ENCODE measurements around the gene C3orf70. TPM values are rescaled to one million over a fixed set of nuclear protein-coding genes. Genes with fewer than 3 reads are reported as not detected.

The C3orf70 gene, protein sequence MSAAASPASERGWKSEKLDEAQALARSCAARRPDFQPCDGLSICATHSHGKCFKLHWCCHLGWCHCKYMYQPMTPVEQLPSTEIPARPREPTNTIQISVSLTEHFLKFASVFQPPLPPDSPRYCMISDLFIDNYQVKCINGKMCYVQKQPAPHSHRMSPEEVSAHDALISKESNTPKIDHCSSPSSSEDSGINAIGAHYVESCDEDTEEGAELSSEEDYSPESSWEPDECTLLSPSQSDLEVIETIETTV
- total RNA-seq (not detected), polyA plus RNA-seq (not detected)

DNA sequence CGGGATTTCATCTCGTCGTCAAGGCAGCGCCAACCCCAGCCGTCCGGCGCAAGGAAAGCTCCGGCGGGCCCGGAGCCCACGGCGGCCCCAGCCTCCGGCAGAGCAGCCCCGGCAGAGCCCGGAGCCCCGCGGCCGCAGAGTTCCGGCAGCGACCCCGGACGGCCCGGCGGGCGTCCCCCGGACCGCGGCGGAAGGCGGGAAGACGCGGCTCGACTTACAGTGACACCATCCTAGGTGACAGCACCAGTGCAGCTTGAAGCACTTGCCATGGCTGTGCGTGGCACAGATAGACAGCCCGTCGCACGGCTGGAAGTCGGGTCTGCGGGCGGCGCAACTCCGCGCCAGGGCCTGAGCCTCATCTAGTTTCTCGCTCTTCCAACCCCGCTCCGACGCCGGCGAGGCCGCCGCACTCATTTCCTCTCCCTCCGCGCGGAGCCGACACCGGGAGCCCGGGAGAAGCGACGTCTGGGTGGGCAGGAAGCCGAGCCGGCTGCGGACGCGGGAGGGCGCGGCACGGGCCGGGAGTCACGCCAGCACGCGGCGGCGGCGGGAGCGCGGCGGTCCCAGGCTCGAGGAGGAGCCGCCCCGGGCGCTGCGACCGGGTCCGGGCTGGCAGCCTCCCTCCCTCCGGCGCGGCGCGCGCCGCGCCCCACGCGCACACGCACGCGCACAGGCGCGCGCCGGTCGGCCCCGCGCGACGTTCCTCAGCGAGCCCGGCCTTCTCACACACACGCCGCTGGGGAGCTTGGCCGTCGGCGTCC, at the start of gene C3orf70:
Gene C3orf70, minus strand, starts transcription at position 651 of the 761 bp plus-strand sequence. Its CDS starts 237 bp downstream, at position 414.
- Histone ChIP-seq H3K27me3 (ENCODE audit: insufficient read depth, low read length) (peaks cover 18% of the 10 kb centered on the region), H3K36me3 (ENCODE audit: insufficient read depth, low read length) (no peaks in the 10 kb centered on the region), H3K4me1 (ENCODE audit: insufficient read depth, low read length) (peaks cover 4% of the 10 kb centered on the region), H3K27ac (ENCODE audit: low read depth, low read length) (no peak within 1 kb of the TSS), H3K9me3 (ENCODE audit: control insufficient read depth in 1 of 2, low read length in 2 of 2) (no peaks in the 10 kb centered on the region), H3K4me3 (ENCODE audit: low read length in 2 of 2) (peak within 1 kb of the TSS in 1 of 2 donors; percentile 24)
- Mint-ChIP-seq H3K36me3 (no peaks in the 10 kb centered on the region), H3K27ac (no peak within 1 kb of the TSS), H3K9me3 (no peaks in the 10 kb centered on the region), H3K4me1 (peaks cover 0 to 4% (median 3%) of the 10 kb centered on the region in 4 donors), H3K4me3 (peak within 1 kb of the TSS; percentile 71 to 87 (median 82)), H3K27me3 (peaks cover 21 to 22% of the 10 kb centered on the region in 2 donors)
- intact Hi-C loops (cut with micrococcal nuclease) = no loop called here
- POLR2A ChIA-PET (ENCODE audit: partially characterized antibody) = no interaction called here
- peak in 3 of 5 donors; percentile 5 to 12 (median 12) for DNase-seq
- CTCF ChIA-PET (ENCODE audit: partially characterized antibody) = interaction anchor here (1.3 kb wide), 1 partner anchor 10 kb away, joined by 4 read pairs; no protein-coding TSS in a partner anchor

DNA sequence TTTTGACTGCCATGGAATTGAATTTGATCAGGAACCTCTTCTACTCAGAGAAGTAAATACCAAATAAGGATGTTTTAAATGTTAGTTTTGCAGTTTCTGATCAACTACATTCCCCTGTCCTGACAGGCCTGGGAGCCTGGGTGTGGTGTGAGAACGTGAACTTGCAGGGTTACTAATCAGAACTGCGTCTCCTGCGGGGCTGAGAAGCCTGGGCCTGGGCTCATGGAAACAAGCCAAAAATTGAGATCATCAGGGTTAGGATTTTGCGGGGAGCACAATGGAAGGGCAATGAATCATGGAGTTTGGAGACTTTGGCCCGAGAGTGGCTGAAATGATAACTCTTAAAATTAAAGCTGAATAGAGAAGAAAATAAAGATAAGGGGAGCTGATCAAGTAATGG, 47.8 kb upstream of the C3orf70 start:
- Histone ChIP-seq H3K27me3 (ENCODE audit: insufficient read depth, low read length) (no peaks in the 10 kb centered on the region), H3K27ac (ENCODE audit: low read depth, low read length) (no peak overlapping the region), H3K9me3 (ENCODE audit: control insufficient read depth in 1 of 2, low read length in 2 of 2) (no peaks in the 10 kb centered on the region), H3K4me3 (ENCODE audit: low read length in 2 of 2) (no peak overlapping the region), H3K36me3 (ENCODE audit: insufficient read depth, low read length) (no peaks in the 10 kb centered on the region), H3K4me1 (ENCODE audit: insufficient read depth, low read length) (no peaks in the 10 kb centered on the region)
- DNase-seq = no peak
- H3K27me3 Mint-ChIP-seq = peaks cover under 1 to 1% of the 10 kb centered on the region in 2 donors
- intact Hi-C loops (cut with micrococcal nuclease) = no loop called here
- ChIA-PET POLR2A (ENCODE audit: partially characterized antibody) (no interaction called here), CTCF (ENCODE audit: partially characterized antibody) (no interaction called here)
- H3K4me3 Mint-ChIP-seq = no peak overlapping the region
- H3K9me3 Mint-ChIP-seq = peaks cover 0 to 2% (median 0%) of the 10 kb centered on the region in 8 donors
- no peak overlapping the region for H3K27ac Mint-ChIP-seq
- H3K36me3 Mint-ChIP-seq = peaks cover 0 to 19% of the 10 kb centered on the region in 2 donors
- H3K4me1 Mint-ChIP-seq = no peaks in the 10 kb centered on the region

DNA sequence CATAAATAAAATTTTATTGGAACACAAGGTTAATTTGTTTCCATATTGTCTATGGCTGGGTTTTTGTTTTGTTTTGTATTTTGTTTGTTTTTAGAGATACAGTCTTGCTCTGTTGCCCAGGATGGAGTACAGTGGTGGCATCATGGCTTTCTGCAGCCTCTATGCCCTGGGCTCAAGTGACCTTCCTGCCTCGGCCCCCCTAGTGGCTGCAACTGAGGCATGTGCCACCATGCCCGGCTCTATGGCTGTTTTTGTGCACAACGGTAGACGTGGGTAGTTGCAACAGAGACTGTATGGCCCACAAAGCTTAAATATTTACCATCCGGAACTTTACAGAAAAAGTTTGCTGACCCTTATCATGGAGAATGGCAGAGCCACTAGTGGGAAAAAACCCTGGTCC, 46.8 kb upstream of the C3orf70 start:
- ChIA-PET POLR2A (ENCODE audit: partially characterized antibody) (no interaction called here), CTCF (ENCODE audit: partially characterized antibody) (no interaction called here)
- intact Hi-C loops (cut with micrococcal nuclease) = no loop called here
- no peak overlapping the region for H3K4me3 ChIP-seq (ENCODE audit: low read length in 2 of 2)
- H3K4me1 ChIP-seq (ENCODE audit: insufficient read depth, low read length) = no peaks in the 10 kb centered on the region
- H3K36me3 ChIP-seq (ENCODE audit: insufficient read depth, low read length) = no peaks in the 10 kb centered on the region
- H3K4me3 Mint-ChIP-seq = no peak overlapping the region
- H3K9me3 ChIP-seq (ENCODE audit: control insufficient read depth in 1 of 2, low read length in 2 of 2) = no peaks in the 10 kb centered on the region
- no peak for DNase-seq
- no peaks in the 10 kb centered on the region for H3K27me3 ChIP-seq (ENCODE audit: insufficient read depth, low read length)
- no peak overlapping the region for H3K27ac Mint-ChIP-seq
- H3K9me3 Mint-ChIP-seq = peaks cover 0 to 11% (median 4%) of the 10 kb centered on the region in 8 donors
- H3K27me3 Mint-ChIP-seq = peaks cover 1 to 2% of the 10 kb centered on the region in 2 donors
- H3K36me3 Mint-ChIP-seq = peaks cover 2 to 19% of the 10 kb centered on the region in 2 donors
- H3K4me1 Mint-ChIP-seq = no peaks in the 10 kb centered on the region
- no peak overlapping the region for H3K27ac ChIP-seq (ENCODE audit: low read depth, low read length)

DNA sequence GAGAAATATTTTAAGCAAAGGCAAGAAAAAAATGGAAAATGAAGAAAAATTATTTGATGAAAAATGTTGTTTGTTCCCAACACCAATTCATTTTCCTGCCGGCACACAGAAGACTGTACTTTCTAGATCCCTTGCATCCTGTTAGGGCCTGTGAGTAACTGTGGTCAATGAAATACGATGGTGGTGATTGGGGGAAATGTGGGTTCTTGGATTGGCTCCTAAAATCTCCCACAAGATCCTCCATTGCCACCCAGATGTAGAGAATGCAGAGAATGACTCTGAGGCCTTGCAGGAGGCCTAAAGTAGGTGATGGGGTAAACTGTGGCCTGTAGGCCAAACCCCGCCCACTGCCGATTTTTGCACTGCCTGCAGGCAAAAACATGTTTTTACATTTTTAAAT, 46.3 kb upstream of the C3orf70 start:
- no peaks in the 10 kb centered on the region for H3K27me3 ChIP-seq (ENCODE audit: insufficient read depth, low read length)
- ChIA-PET CTCF (ENCODE audit: partially characterized antibody) (no interaction called here), POLR2A (ENCODE audit: partially characterized antibody) (no interaction called here)
- no peaks in the 10 kb centered on the region for H3K36me3 ChIP-seq (ENCODE audit: insufficient read depth, low read length)
- no peaks in the 10 kb centered on the region for H3K4me1 ChIP-seq (ENCODE audit: insufficient read depth, low read length)
- H3K27ac ChIP-seq (ENCODE audit: low read depth, low read length) = no peak overlapping the region
- H3K27ac Mint-ChIP-seq = no peak overlapping the region
- no peaks in the 10 kb centered on the region for H3K9me3 ChIP-seq (ENCODE audit: control insufficient read depth in 1 of 2, low read length in 2 of 2)
- peaks cover 1 to 2% of the 10 kb centered on the region in 2 donors for H3K27me3 Mint-ChIP-seq
- peaks cover 0 to 12% (median 4%) of the 10 kb centered on the region in 8 donors for H3K9me3 Mint-ChIP-seq
- no peak overlapping the region for H3K4me3 Mint-ChIP-seq
- peaks cover 2 to 19% of the 10 kb centered on the region in 2 donors for H3K36me3 Mint-ChIP-seq
- DNase-seq = no peak
- no peak overlapping the region for H3K4me3 ChIP-seq (ENCODE audit: low read length in 2 of 2)
- intact Hi-C loops (cut with micrococcal nuclease) = no loop called here
- no peaks in the 10 kb centered on the region for H3K4me1 Mint-ChIP-seq

DNA sequence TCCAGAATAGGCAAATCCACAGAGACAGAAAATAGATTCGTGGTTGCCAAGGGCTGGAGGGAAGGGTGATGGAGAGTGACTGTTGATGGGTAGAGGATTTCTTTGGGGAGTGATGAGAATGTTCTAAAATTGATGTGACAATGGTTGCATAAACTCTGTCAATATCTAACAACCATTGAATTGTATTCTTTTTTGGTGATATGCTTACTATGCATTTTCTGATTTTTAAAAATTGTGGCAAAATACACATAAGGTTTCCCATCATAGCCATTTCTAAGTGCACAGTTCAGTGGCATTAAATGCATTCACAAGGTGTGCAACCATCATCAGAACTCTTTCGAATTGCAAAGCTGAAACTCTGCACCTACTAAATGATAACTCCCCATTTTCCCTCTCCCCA, 44.2 kb upstream of the C3orf70 start:
- H3K27ac Mint-ChIP-seq = no peak overlapping the region
- Histone ChIP-seq H3K27me3 (ENCODE audit: insufficient read depth, low read length) (no peaks in the 10 kb centered on the region), H3K4me3 (ENCODE audit: low read length in 2 of 2) (no peak overlapping the region), H3K4me1 (ENCODE audit: insufficient read depth, low read length) (no peaks in the 10 kb centered on the region), H3K36me3 (ENCODE audit: insufficient read depth, low read length) (no peaks in the 10 kb centered on the region), H3K9me3 (ENCODE audit: control insufficient read depth in 1 of 2, low read length in 2 of 2) (no peaks in the 10 kb centered on the region), H3K27ac (ENCODE audit: low read depth, low read length) (no peak overlapping the region)
- DNase-seq = no peak
- H3K36me3 Mint-ChIP-seq = peaks cover 2 to 22% of the 10 kb centered on the region in 2 donors
- H3K4me3 Mint-ChIP-seq = no peak overlapping the region
- H3K4me1 Mint-ChIP-seq = no peaks in the 10 kb centered on the region
- ChIA-PET POLR2A (ENCODE audit: partially characterized antibody) (no interaction called here), CTCF (ENCODE audit: partially characterized antibody) (no interaction called here)
- intact Hi-C loops (cut with micrococcal nuclease) = no loop called here
- peaks cover 0 to 12% (median 5%) of the 10 kb centered on the region in 8 donors for H3K9me3 Mint-ChIP-seq
- H3K27me3 Mint-ChIP-seq = peaks cover 1 to 2% of the 10 kb centered on the region in 2 donors

DNA sequence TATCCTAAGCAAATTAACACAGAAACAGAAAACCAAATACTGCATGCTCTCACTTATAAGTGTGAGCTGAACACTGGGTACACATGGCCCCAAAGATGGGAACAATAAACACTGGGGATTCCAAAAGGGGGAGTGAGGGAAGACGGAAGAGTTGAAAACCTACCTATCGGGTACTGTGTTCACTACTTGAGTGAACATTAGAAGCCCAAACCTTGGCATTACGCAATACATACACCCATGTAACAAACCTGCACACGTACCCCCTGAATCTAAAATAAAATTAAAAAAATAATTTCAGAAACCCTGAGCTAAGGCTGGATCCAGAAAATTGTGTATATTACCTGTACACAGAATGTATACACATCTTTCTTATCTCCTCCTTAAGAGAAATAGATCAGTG, 42.8 kb upstream of the C3orf70 start:
- H3K9me3 ChIP-seq (ENCODE audit: control insufficient read depth in 1 of 2, low read length in 2 of 2) = no peaks in the 10 kb centered on the region
- DNase-seq = no peak
- peaks cover 0 to 12% (median 5%) of the 10 kb centered on the region in 8 donors for H3K9me3 Mint-ChIP-seq
- no peak overlapping the region for H3K4me3 ChIP-seq (ENCODE audit: low read length in 2 of 2)
- no peaks in the 10 kb centered on the region for H3K4me1 Mint-ChIP-seq
- H3K27me3 ChIP-seq (ENCODE audit: insufficient read depth, low read length) = no peaks in the 10 kb centered on the region
- H3K36me3 Mint-ChIP-seq = peaks cover 2 to 14% of the 10 kb centered on the region in 2 donors
- no peaks in the 10 kb centered on the region for H3K4me1 ChIP-seq (ENCODE audit: insufficient read depth, low read length)
- intact Hi-C loops (cut with micrococcal nuclease) = no loop called here
- H3K4me3 Mint-ChIP-seq = no peak overlapping the region
- no peak overlapping the region for H3K27ac ChIP-seq (ENCODE audit: low read depth, low read length)
- no peak overlapping the region for H3K27ac Mint-ChIP-seq
- no peaks in the 10 kb centered on the region for H3K36me3 ChIP-seq (ENCODE audit: insufficient read depth, low read length)
- ChIA-PET POLR2A (ENCODE audit: partially characterized antibody) (no interaction called here), CTCF (ENCODE audit: partially characterized antibody) (no interaction called here)
- peaks cover 0 to 2% of the 10 kb centered on the region in 2 donors for H3K27me3 Mint-ChIP-seq

DNA sequence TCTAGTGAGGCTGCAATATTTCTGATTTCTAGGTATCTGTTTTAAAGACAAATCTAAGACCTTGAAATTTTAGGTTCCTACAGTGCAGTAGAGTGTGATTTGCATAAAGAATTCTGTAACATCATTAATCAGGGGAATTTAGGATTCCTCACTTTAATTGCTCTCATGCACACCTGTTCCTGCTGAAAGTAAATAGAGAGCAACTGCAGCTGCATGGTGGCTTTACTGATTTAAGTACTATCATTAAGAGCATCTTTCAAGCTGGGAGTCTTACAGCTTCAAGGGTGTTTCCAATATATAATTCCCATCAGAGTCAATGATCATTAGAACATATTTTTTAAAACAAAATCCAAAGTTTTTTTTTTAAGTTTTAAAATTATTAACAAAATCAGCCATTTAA, 36.0 kb upstream of the C3orf70 start:
- Mint-ChIP-seq H3K4me1 (no peaks in the 10 kb centered on the region), H3K4me3 (no peak overlapping the region), H3K27ac (no peak overlapping the region), H3K27me3 (peaks cover 2 to 3% of the 10 kb centered on the region in 2 donors), H3K9me3 (no peaks in the 10 kb centered on the region), H3K36me3 (peaks cover 0 to 6% of the 10 kb centered on the region in 2 donors)
- POLR2A ChIA-PET (ENCODE audit: partially characterized antibody) = no interaction called here
- H3K4me3 ChIP-seq (ENCODE audit: low read length in 2 of 2) = no peak overlapping the region
- CTCF ChIA-PET (ENCODE audit: partially characterized antibody) = no interaction called here
- H3K9me3 ChIP-seq (ENCODE audit: control insufficient read depth in 1 of 2, low read length in 2 of 2) = no peaks in the 10 kb centered on the region
- DNase-seq = no peak
- H3K27ac ChIP-seq (ENCODE audit: low read depth, low read length) = no peak overlapping the region
- intact Hi-C loops (cut with micrococcal nuclease) = no loop called here
- H3K4me1 ChIP-seq (ENCODE audit: insufficient read depth, low read length) = no peaks in the 10 kb centered on the region
- H3K36me3 ChIP-seq (ENCODE audit: insufficient read depth, low read length) = no peaks in the 10 kb centered on the region
- no peaks in the 10 kb centered on the region for H3K27me3 ChIP-seq (ENCODE audit: insufficient read depth, low read length)

Data from CD4-positive, alpha-beta memory T cell (primary cell).